ENCODE results near the gene ADK. TPM values are rescaled to one million over a fixed set of nuclear protein-coding genes. Genes with fewer than 3 reads are reported as not detected.

The ADK gene
- total and polyA plus RNA-seq, 2 donors (not counting 3 experiments of a cell fraction or from before 2014, with no cell fraction given): 11.7 to 46.5 TPM

- dilution Hi-C loops (cut with MboI; ENCODE audit: extremely low pct_ligation_motif_present, low sequenced_read_pairs): no loop called here
These were observed 531.1 kb downstream of the ADK start for GRCh38 chr10:74681917-74682627.

More at GRCh38 chr10:74681917-74682627, 531.1 kb downstream of the ADK start:
- BruUV-seq (replicated peaks): no TSS peak
- FAIRE-seq (no peak), DNase-seq (ENCODE audit: low read depth, low spot score) (no peak)
- TF ChIP-seq POLR2AphosphoS5 (IDR thresholded peaks at IDR 0.05; ENCODE audit: insufficient read depth, low read depth, low read length) (no peak), MYC (IDR thresholded peaks at IDR 0.05; ENCODE audit: low read depth, low read length) (no peak), JUN (IDR thresholded peaks at IDR 0.05; ENCODE audit: borderline replicate concordance, insufficient read depth, insufficient read length, low read depth) (no peak), POLR2A (IDR thresholded peaks at IDR 0.05; ENCODE audit: low read depth, low read length) (no peak), GATA2 (IDR thresholded peaks at IDR 0.05; ENCODE audit: insufficient read depth, insufficient read length, low read depth, low read length) (no peak), MAX (IDR thresholded peaks at IDR 0.05; ENCODE audit: insufficient read depth, insufficient read length) (no peak), FOS (IDR thresholded peaks at IDR 0.05; ENCODE audit: borderline replicate concordance, insufficient read depth, low read length) (no peak), CTCF (IDR thresholded peaks at IDR 0.05; ENCODE audit: extremely low read depth in 1 of 2, insufficient read depth in 1 of 2, low read depth in 1 of 2, low read length in 2 of 2) (no peak), EZH2 (IDR thresholded peaks at IDR 0.05; ENCODE audit: borderline replicate concordance, low read depth, low read length, severe bottlenecking) (no peak)
- POLR2A ChIA-PET: no interaction called here
- Histone ChIP-seq H3K36me3 (ENCODE audit: control insufficient read depth in 2 of 2, extremely low read depth in 1 of 2, insufficient read depth in 2 of 2, low read length in 2 of 2) (no peaks in the 10 kb centered on the region), H3K79me2 (ENCODE audit: control insufficient read depth, insufficient read depth, low read length) (no peaks in the 10 kb centered on the region), H3K9ac (replicated peaks; ENCODE audit: extremely low read depth, insufficient read depth, low read length) (no peak overlapping the region), H3K27ac (ENCODE audit: insufficient read depth, low read depth, low read length) (no peak overlapping the region), H3K27me3 (ENCODE audit: control insufficient read depth in 2 of 2, insufficient read depth in 2 of 2, low read length in 2 of 2) (no peaks in the 10 kb centered on the region), H4K20me1 (replicated peaks; ENCODE audit: control insufficient read depth, extremely low read depth, insufficient read depth, low read length) (no peaks in the 10 kb centered on the region), H3K4me2 (ENCODE audit: insufficient read depth, low read length) (no peak overlapping the region), H3K4me1 (ENCODE audit: control insufficient read depth, extremely low read depth, insufficient read depth, low read length) (no peaks in the 10 kb centered on the region), H2AFZ (ENCODE audit: low read depth, low read length) (no peak overlapping the region), H3K4me3 (replicated peaks in 1 of 3; ENCODE audit: insufficient read depth in 1 of 3, low read depth in 1 of 3, low read length in 3 of 3) (no peak overlapping the region), H3K9me3 (replicated peaks; ENCODE audit: control insufficient read depth, insufficient read depth, low read length) (no peaks in the 10 kb centered on the region), H3K9me1 (replicated peaks; ENCODE audit: control insufficient read depth, extremely low read depth, insufficient read depth, low read length) (no peaks in the 10 kb centered on the region)
- intact Hi-C loops (cut with micrococcal nuclease): no loop called here
- CTCF ChIA-PET: interaction anchor here (0.6 to 1.2 kb wide), 3 partner anchors 12 to 335 kb away, joined by 3 read pairs; no protein-coding TSS in a partner anchor

All from endothelial cell of umbilical vein (primary cell).